Caco-2 (cell line): ENCODE measurements around the gene KPNA4. TPM values are rescaled to one million over a fixed set of nuclear protein-coding genes. Genes with fewer than 3 reads are reported as not detected.
"Not testable (repeated sequence)": the region's sequence is repeated elsewhere in the genome, so short reads cannot be mapped to it uniquely, and the experiment has no call there.

Experiments
- BruUV-seq: library from RNA; stranded (reverse); fragments of 400-500 nt; replicated peaks from 2 replicates; lab custom pipeline; 2021; lab: Mats Ljungman, UMichigan
- CTCF ChIA-PET: fragments of 300-600 bp; sonication (Branson Sonifier 250); formaldehyde crosslinking; loops from one replicate; lab custom pipeline; 2022; ENCODE audit warnings: antibody characterized with exemption; lab: Charles Lee
- POLR2A ChIA-PET: fragments of 300-600 bp; sonication (Branson Sonifier 250); formaldehyde crosslinking; loops from one replicate; lab custom pipeline; 2022; ENCODE audit warnings: antibody characterized with exemption; lab: Charles Lee
- DNase-seq, 2 experiments: peaks; one replicate each; pipeline versions ENCODE4 v3.0.0 to v3.0.0-alpha.2; 2020 to 2022
- H3K27me3 ChIP-seq: replicated peaks from 2 replicates; pipeline ENCODE4 v1.6.0; 2011; ENCODE audit warnings: low read length; ENCODE audit not compliant: control insufficient read depth, insufficient read depth
- H3K36me3 ChIP-seq: 2 replicates; pipeline ENCODE4 v1.5.1; 2011; ENCODE audit warnings: low read length; ENCODE audit not compliant: control insufficient read depth, insufficient read depth
- H3K4me1 ChIP-seq: fragments of 250-450 bp; sonication (Bioruptor Pico); 2 replicates; pipeline ENCODE4 v1.5.1; 2020; ENCODE audit warnings: mild to moderate bottlenecking
- H3K4me3 ChIP-seq: 2 replicates; pipeline ENCODE4 v1.5.1; 2011; ENCODE audit warnings: low read depth, mild to moderate bottlenecking, control low read depth, low read length
- H3K9me3 ChIP-seq: fragments of 250-450 bp; sonication (Bioruptor Pico); 2 replicates; pipeline ENCODE4 v1.5.1; 2020; ENCODE audit warnings: mild to moderate bottlenecking, moderate library complexity
- H3K27ac Mint-ChIP-seq: one replicate; pipeline ENCODE4 v1.8.0; 2022; ENCODE audit warnings: mixed read lengths; ENCODE audit not compliant: unreplicated experiment
- H3K27me3 Mint-ChIP-seq: one replicate; pipeline ENCODE4 v1.8.0; 2022; ENCODE audit warnings: mixed read lengths; ENCODE audit not compliant: insufficient read depth, unreplicated experiment
- H3K36me3 Mint-ChIP-seq: one replicate; pipeline ENCODE4 v1.8.0; 2022; ENCODE audit warnings: mild to moderate bottlenecking, mixed read lengths; ENCODE audit not compliant: insufficient read depth, unreplicated experiment
- H3K4me1 Mint-ChIP-seq: one replicate; pipeline ENCODE4 v1.8.0; 2022; ENCODE audit warnings: low read depth, mixed read lengths; ENCODE audit not compliant: unreplicated experiment
- H3K4me3 Mint-ChIP-seq: one replicate; pipeline ENCODE4 v1.8.0; 2022; ENCODE audit warnings: mild to moderate bottlenecking, moderate library complexity, mixed read lengths; ENCODE audit not compliant: unreplicated experiment
- H3K9me3 Mint-ChIP-seq: one replicate; pipeline ENCODE4 v1.8.0; 2022; ENCODE audit warnings: mixed read lengths; ENCODE audit not compliant: unreplicated experiment
- CTCF ChIP-seq, 2 experiments: fragments of 200-600 bp in 1 of 2; IDR thresholded peaks; 1 replicate in 1 of 2; 2 replicates in 1 of 2; pipeline versions ENCODE4 v1.5.1 to v1.8.0; 2011 to 2022; ENCODE audit warnings: antibody characterized with exemption in 1 of 2, control low read depth in 1 of 2, inconsistent platforms in 1 of 2, low read depth in 1 of 2, low read length in 1 of 2, mild to moderate bottlenecking in 1 of 2, moderate library complexity in 1 of 2; ENCODE audit not compliant: insufficient read depth in 1 of 2, severe bottlenecking in 1 of 2, unreplicated experiment in 1 of 2
- intact Hi-C: fragments of 100-400 bp; cut with micrococcal nuclease; formaldehyde crosslinking; loops from one replicate; pipeline ENCODE4 v1.10.0; 2022; ENCODE audit not compliant: unreplicated experiment
- total RNA-seq: library from RNA; stranded (reverse); gene quantifications from 2 replicates; pipeline ENCODE4 v1.2.3, GENCODE V29; 2022

KPNA4 gene
- total RNA-seq, 1 experiment from 2014 or later, result 60.5 TPM

DNA sequence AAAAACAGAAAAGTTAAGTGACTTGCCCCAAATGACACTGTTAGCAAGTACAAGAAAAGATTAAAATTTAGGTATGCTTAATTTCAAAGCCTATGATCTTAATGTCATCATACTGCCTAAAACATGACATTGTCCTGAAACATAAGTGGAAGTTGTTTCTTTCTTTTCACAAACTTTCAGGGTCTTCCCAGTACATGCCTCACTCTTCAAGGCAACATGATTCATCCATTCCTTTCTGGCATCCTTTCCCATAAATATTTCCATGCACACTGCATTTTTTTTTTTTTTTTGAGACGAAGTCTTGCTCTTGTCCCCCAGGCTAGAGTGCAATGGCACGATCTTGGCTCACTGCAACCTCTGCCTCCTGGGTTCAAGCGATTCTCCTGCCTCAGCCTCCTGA lies 42.5 kb upstream of the KPNA4 start:
- Mint-ChIP-seq H3K36me3 (no peaks in the 10 kb centered on the region), H3K4me3 (no peak overlapping the region), H3K4me1 (no peaks in the 10 kb centered on the region), H3K9me3 (no peaks in the 10 kb centered on the region), H3K27ac (no peak overlapping the region), H3K27me3 (no peaks in the 10 kb centered on the region)
- no peaks in the 10 kb centered on the region for H3K4me1 ChIP-seq
- no peaks in the 10 kb centered on the region for H3K27me3 ChIP-seq
- H3K9me3 ChIP-seq, result no peaks in the 10 kb centered on the region
- CTCF ChIA-PET, result no interaction called here
- H3K36me3 ChIP-seq, result no peaks in the 10 kb centered on the region
- H3K4me3 ChIP-seq, result no peak overlapping the region
- no peak for DNase-seq
- POLR2A ChIA-PET, result no interaction called here
- intact Hi-C loops, result no loop called here
- BruUV-seq, result no TSS peak
- TF ChIP-seq CTCF (IDR thresholded peaks at IDR 0.05; ENCODE audit: insufficient read depth in 1 of 2, low read depth in 1 of 2, low read length in 1 of 2, severe bottlenecking in 1 of 2, unreplicated experiment in 1 of 2), result no peak

- no peak overlapping the region for H3K4me3 ChIP-seq
- no peaks in the 10 kb centered on the region for H3K9me3 ChIP-seq
- CTCF ChIA-PET, result no interaction called here
- TF ChIP-seq CTCF (IDR thresholded peaks at IDR 0.05; ENCODE audit: insufficient read depth in 1 of 2, low read depth in 1 of 2, low read length in 1 of 2, severe bottlenecking in 1 of 2, unreplicated experiment in 1 of 2), result no peak
- no TSS peak for BruUV-seq
- POLR2A ChIA-PET, result no interaction called here
- no peaks in the 10 kb centered on the region for H3K4me1 ChIP-seq
- DNase-seq, result no peak
- no peaks in the 10 kb centered on the region for H3K9me3 Mint-ChIP-seq
- H3K36me3 ChIP-seq, result no peaks in the 10 kb centered on the region
- H3K36me3 Mint-ChIP-seq, result no peaks in the 10 kb centered on the region
- no peaks in the 10 kb centered on the region for H3K27me3 ChIP-seq
- no peak overlapping the region for H3K27ac Mint-ChIP-seq
- no peak overlapping the region for H3K4me3 Mint-ChIP-seq
- H3K27me3 Mint-ChIP-seq, result no peaks in the 10 kb centered on the region
- H3K4me1 Mint-ChIP-seq, result no peaks in the 10 kb centered on the region
- intact Hi-C loops, result no loop called here
These were observed 39.9 kb upstream of the KPNA4 start for GRCh38 chr3:160605315-160605714.

DNA sequence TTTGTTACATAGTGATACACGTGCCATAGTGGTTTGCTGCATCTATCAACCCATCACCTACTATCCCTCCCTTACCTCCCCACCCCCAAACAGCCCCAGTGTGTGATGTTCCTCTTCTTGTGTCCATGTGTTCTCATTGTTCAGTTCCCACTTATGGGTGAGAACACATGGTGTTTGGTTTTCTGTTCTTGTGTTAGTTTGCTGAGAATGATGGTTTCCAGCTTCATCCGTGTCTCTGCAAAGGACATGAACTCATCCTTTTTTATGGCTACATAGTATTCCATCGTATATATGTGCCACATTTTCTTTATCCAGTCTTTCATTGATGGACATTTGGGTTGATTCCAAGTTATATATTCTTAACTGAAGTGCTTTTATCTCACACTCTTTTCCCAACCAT lies 38.5 kb upstream of the KPNA4 start:
- POLR2A ChIA-PET, BruUV-seq, H3K27me3 Mint-ChIP-seq, H3K9me3 ChIP-seq, H3K4me3 Mint-ChIP-seq, H3K9me3 Mint-ChIP-seq, H3K4me3 ChIP-seq, H3K36me3 Mint-ChIP-seq, H3K4me1 Mint-ChIP-seq, DNase-seq, H3K27me3 ChIP-seq, intact Hi-C loops, H3K27ac Mint-ChIP-seq, H3K36me3 ChIP-seq, H3K4me1 ChIP-seq, CTCF ChIA-PET: not testable (repeated sequence)

DNA sequence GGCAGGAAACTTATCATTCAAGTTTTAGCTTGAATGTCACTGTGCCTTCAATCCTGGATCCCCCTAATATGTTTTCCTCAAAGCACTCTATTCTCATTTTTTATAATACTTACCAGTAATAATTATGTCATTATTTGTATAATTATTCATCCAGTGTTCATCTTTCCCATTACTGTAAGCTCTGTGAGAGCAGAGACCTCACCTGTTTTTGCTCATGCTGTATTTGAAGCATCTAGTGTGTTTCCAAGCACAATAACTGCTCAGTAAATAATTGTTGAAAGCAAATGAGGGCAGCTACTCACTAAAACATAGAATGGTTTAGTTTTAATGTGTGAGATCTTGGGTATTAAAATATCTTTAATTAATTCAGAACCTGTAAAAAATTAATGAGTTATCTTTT lies 36.9 kb upstream of the KPNA4 start:
- Mint-ChIP-seq H3K27ac (no peak overlapping the region), H3K36me3 (no peaks in the 10 kb centered on the region), H3K27me3 (no peaks in the 10 kb centered on the region), H3K9me3 (no peaks in the 10 kb centered on the region), H3K4me3 (no peak overlapping the region), H3K4me1 (no peaks in the 10 kb centered on the region)
- H3K4me3 ChIP-seq, result no peak overlapping the region
- no TSS peak for BruUV-seq
- no peaks in the 10 kb centered on the region for H3K4me1 ChIP-seq
- no peaks in the 10 kb centered on the region for H3K9me3 ChIP-seq
- TF ChIP-seq CTCF (IDR thresholded peaks at IDR 0.05; ENCODE audit: insufficient read depth in 1 of 2, low read depth in 1 of 2, low read length in 1 of 2, severe bottlenecking in 1 of 2, unreplicated experiment in 1 of 2), result no peak
- POLR2A ChIA-PET, result no interaction called here
- no peaks in the 10 kb centered on the region for H3K36me3 ChIP-seq
- intact Hi-C loops, result loop anchor here (1.0 kb wide), 1 partner anchor 23 kb away; no protein-coding TSS in a partner anchor
- no peak for DNase-seq
- CTCF ChIA-PET, result no interaction called here
- no peaks in the 10 kb centered on the region for H3K27me3 ChIP-seq
